ENCODE results near the gene NGEF.
"Not testable (repeated sequence)": the region's sequence is repeated elsewhere in the genome, so short reads cannot be mapped to it uniquely, and the experiment has no call there.

Gene NGEF, protein sequence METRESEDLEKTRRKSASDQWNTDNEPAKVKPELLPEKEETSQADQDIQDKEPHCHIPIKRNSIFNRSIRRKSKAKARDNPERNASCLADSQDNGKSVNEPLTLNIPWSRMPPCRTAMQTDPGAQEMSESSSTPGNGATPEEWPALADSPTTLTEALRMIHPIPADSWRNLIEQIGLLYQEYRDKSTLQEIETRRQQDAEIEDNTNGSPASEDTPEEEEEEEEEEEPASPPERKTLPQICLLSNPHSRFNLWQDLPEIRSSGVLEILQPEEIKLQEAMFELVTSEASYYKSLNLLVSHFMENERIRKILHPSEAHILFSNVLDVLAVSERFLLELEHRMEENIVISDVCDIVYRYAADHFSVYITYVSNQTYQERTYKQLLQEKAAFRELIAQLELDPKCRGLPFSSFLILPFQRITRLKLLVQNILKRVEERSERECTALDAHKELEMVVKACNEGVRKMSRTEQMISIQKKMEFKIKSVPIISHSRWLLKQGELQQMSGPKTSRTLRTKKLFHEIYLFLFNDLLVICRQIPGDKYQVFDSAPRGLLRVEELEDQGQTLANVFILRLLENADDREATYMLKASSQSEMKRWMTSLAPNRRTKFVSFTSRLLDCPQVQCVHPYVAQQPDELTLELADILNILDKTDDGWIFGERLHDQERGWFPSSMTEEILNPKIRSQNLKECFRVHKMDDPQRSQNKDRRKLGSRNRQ

DNA sequence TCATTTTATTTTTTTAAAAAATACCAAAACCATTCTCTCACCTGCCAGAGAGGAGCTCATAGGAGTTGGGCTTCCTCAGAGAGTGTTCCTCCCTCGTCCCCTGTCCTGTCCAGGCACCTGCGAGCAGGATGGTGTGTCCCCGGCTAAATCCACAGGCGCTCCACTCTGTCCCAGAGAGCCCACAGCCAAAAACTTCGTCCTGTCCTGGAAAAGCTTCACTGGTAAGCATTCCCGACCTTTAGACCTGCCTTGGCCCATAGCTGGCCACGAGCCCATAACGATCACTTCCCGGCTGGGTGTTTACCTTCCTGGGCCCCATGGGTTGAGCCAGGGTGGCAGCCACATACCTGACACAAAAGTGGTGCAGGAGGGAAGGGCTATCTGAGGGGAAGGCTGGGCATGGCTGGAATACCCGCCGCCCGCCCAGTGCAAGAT, at the start of gene NGEF:
TSS of gene NGEF (minus strand) at position 230 of the 435 bp plus-strand sequence. CDS start 38,366 bp downstream, outside the sequence.
- DNase-seq (ENCODE audit: low spot score), result no peak

DNA sequence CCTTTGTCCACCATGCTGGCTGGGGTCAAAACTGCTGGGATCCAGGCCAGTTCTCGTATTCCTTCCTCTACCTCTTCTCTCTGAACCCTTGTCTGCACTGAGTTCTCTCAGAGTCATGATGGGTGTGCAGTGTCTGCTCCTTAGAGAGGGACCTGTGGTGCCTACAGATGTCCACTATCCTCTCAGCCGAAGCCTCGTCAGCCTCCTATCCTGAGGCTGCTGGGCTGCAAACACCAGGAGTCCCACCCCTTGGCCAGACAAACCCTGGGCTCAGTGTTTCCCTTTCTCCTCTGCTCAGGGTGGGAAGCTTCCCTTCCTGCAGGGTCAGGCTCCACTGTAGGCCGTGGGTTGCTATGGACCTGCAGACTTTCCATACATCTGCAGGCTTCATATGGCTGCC, 49.4 kb upstream of the NGEF start:
- DNase-seq (ENCODE audit: low spot score), result no peak

GRCh38 chr2:233061591-233062450, 48.8 kb upstream of the NGEF start:
- DNase-seq (ENCODE audit: low spot score), result no peak

DNA sequence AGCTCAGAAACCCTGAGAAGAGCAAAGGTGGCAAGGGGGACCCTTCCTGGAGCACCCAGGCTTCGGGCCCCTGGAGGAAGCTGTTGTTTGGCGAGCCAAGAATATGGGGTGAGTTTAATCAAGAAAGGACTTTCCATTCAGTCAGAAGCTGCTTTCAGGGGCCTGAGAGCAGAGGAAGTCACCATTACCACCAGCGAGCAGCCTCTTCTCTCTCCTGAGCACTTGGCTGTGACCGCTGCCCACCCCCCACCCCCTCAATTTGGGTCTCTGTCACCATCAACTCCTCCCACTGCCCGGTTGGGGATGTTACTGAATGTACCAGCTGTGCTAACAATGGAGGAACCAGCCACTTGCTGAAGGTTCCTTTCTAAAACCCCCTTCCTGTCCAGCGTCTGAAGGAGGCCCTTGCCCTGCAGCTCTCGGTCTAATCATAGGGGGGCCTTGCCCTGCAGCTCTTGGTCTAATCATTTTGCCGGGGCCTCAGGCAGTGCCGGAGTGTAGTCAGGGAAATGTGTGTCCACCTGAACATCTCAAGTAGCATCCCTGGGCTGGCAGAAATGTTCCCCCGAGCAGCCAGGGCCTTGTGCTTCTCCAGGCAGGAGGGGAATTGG, 48.0 kb upstream of the NGEF start:
- DNase-seq (ENCODE audit: low spot score), result no peak

DNA sequence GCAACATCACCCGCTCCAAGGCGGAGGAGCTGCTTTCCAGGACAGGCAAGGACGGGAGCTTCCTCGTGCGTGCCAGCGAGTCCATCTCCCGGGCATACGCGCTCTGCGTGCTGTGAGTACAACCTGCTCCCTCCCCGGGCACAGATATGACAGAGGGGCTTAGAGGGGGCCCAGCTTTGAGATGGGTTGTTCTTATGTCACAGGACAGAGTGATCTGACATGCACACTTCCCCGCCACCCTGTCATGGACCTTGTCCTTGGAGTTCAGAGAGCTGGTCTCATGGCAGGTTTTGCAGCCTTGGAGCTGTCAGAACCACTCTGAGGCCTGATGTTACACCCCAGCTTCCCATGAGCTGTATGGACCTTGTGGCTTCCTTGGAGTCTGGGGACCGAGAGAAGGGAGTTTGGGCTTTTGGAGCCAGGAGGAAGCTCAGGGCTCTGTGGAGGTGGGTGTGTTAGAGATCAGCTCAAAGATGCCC, 47.5 kb upstream of the NGEF start:
- no peak for DNase-seq (ENCODE audit: low spot score)

DNA sequence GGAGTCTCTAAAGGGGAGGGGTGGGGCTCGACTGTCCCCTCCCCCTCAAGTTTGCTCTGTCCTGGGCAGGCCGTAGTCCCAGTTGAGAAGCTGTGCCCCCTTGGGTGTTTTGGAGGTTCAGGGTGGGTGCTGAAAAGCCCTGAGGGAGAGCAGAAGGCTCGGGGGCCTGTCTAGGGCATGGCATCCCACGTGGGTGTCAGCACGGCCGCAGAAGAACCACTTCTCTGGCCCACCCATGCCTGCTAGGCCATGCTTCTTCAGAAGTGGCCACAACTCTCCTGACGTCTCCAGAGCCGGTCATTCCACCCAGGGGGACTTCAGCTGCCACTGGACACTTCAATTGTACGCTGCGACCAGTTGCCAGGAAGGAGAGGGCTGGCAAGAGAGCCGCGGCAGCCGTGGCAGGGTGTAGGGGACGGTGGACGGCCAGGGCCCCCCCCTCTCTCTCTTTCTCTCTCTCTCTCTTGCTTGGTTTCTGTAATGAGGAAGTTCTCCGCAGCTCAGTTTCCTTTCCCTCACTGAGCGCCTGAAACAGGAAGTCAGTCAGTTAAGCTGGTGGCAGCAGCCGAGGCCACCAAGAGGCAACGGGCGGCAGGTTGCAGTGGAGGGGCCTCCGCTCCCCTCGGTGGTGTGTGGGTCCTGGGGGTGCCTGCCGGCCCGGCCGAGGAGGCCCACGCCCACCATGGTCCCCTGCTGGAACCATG, 46.9 kb upstream of the NGEF start, which contains the start of gene INPP5D:
TSS of gene INPP5D (plus strand) at position 546 of the 704 bp plus-strand sequence. CDS start at position 683, 137 bp downstream.
- DNase-seq (ENCODE audit: low spot score), result no peak

- DNase-seq (ENCODE audit: low spot score), result no peak
These were observed 46.4 kb upstream of the NGEF start for GRCh38 chr2:233059547-233059796.

GRCh38 chr2:233058717-233059546, 45.9 kb upstream of the NGEF start:
- no peak for DNase-seq (ENCODE audit: low spot score)

GRCh38 chr2:233056961-233057605, 44.0 kb upstream of the NGEF start:
- DNase-seq (ENCODE audit: low spot score), result no peak

DNA sequence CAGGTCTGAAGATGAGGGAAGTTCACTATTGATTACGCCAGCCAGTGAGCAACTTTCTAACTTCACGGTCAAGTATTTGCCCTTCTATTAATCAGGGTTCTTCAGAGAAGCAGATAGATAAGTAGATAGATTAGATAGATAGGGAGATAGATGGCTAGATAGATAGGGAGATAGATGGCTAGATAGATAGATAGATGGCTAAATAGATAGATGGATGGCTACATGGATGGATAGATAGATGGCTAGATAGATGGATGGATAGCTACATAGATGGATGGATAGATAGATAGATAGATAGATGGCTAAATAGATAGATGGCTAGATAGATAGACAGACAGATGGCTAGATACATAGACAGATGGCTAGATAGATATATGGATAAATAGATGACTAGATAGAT, 42.3 kb upstream of the NGEF start:
- DNase-seq (ENCODE audit: low spot score), result no peak

DNA sequence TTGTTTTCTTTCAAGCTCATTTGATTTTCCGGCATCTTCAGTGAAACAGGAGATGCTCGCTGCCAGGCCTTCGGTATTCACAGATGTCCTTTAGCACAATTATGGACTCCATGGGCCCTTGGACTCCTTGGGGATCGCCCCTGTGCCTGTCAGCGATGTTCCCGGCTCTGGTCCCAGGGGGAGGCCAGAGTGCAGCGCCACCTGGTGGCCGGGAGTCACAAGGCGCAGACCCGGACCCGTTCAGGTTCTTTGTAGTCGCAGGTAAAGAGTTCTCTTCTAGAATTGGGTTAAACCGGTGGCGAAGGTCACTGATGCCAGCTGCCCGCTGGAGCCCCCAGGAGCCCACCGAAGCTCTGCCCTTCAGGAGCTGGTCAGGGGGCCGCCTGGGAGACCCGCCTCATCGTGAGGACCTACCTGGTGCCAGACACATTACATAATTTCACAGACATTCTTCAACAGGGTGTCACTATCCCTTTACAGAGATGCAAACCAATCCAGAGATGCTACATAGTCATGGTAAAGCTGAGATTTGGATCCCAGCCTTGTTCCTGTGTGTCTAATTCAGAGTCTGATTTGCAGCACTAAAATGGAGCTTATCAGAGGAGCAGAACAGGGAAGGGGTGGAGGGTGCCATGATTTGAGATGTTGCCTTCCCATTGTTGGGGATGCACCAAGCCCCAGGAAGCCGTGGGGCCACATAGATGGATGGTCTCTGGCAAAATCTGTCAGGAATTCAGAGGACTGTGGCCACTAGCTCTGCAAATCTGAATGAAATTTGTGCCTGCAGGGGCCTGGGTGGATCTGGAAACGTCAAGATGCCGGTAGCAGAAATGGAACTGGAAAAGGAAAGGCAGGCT, 41.1 kb upstream of the NGEF start:
- DNase-seq (ENCODE audit: low spot score), result peak; percentile 88

DNA sequence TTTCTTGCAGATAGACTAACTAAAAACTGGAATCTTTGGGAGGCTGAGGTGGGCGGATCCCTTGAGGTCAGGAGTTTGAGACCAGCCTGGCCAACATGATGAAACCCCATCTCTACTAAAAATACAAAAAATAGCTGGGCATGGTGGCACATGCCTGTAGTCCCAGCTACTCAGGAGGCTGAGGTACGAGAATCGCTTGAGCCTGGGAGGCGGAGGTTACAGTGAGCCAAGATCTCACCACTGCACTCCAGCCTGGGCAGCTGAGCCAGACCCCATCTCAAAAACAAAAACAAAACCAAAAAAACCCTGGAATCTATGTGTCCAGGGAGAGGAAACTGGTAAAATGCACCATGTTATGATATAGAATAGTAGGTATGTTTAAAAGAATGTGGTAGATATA, 39.5 kb upstream of the NGEF start:
- DNase-seq (ENCODE audit: low spot score), result not testable (repeated sequence)

GRCh38 chr2:233051241-233052149, 38.4 kb upstream of the NGEF start:
- DNase-seq (ENCODE audit: low spot score), result no peak

DNA sequence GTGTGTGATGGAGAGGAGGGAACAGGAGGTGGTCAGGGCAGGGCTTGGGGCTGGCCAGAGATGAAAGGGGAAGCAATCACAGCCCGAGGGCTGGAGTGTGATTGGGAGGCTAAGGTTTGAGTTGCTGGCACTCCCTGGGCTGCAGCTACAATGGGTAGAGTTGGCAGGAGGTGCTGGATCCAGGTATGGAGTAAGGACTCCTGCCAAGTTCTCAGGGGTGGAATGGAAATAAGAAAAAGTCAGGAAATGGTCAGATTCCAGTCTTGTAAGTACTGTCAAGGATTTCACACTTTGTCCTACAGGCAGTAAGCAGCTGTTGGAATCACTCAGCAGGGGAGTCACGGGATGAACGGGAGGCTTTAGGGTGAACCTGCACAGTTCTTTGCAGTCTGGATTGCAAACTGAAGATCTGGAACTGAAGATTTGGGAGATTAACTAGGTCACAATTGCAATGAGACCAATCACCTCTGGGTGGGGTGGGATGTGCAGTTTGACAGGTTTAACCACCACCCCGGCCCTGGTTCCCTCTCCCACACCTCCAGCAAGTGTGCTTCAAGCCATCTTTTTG, 36.2 kb upstream of the NGEF start:
- DNase-seq (ENCODE audit: low spot score), result no peak

GRCh38 chr2:233048569-233049193, 35.6 kb upstream of the NGEF start:
- no peak for DNase-seq (ENCODE audit: low spot score)

GRCh38 chr2:233047667-233048066, 34.6 kb upstream of the NGEF start:
- no peak for DNase-seq (ENCODE audit: low spot score)

GRCh38 chr2:233047206-233047605, 34.1 kb upstream of the NGEF start:
- no peak for DNase-seq (ENCODE audit: low spot score)
